Activated naive CD4-positive, alpha-beta T cell treated with anti-CD3 and anti-CD28 coated beads, Interleukin-2, amount 50 U/mL, for 72 hours (primary cell): ENCODE measurements around the gene RNF144B. TPM values are rescaled to one million over a fixed set of nuclear protein-coding genes. Genes with fewer than 3 reads are reported as not detected.
A peak's percentile ranks its signal among the peaks of the same experiment; 100 is the strongest.
"Not testable (repeated sequence)": the region's sequence is repeated elsewhere in the genome, so short reads cannot be mapped to it uniquely, and the experiment has no call there.

Experiments
- ATAC-seq, 2 donors: fragments of 150-1000 bp; cut with Tn5 transposase; 2 replicates each; pipeline ENCODE4 v1.10.0; 2021; ENCODE audit warnings: mild to moderate bottlenecking in 2 of 2, moderate library complexity in 2 of 2
- DNase-seq, 2 donors: peaks; one replicate each; pipeline ENCODE4 v3.0.0; 2021 to 2022; ENCODE audit warnings: low spot score in 2 of 2
- H3K27ac Mint-ChIP-seq, 2 donors: one replicate each; pipeline ENCODE4 v1.8.0; 2022; ENCODE audit warnings: mild to moderate bottlenecking in 2 of 2, mixed read lengths in 2 of 2
- H3K36me3 Mint-ChIP-seq, 2 donors: one replicate each; pipeline ENCODE4 v1.8.0; 2022; ENCODE audit warnings: mixed read lengths in 2 of 2
- H3K9me3 Mint-ChIP-seq, 2 donors: one replicate each; pipeline ENCODE4 v1.8.0; 2022; ENCODE audit warnings: mixed read lengths in 2 of 2
- total RNA-seq, 2 donors: library from RNA; stranded (reverse); gene quantifications; one replicate each; pipeline ENCODE4 v1.2.3, GENCODE V29; 2022

Gene RNF144B
- total RNA-seq, 2 donors from 2014 or later = 0.91 to 0.95 TPM

GRCh38 chr6:18393698-18394097, 6.5 kb downstream of the RNF144B start:
- DNase-seq = no peak
- Mint-ChIP-seq H3K9me3 (no peaks in the 10 kb centered on the region), H3K27ac (no peak overlapping the region), H3K36me3 (no peaks in the 10 kb centered on the region)
- ATAC-seq = peak in 1 of 2 donors; percentile 51

GRCh38 chr6:18395177-18395855, 8.2 kb downstream of the RNF144B start:
- DNase-seq (no peak), ATAC-seq (no peak)
- H3K27ac Mint-ChIP-seq = no peak overlapping the region
- H3K9me3 Mint-ChIP-seq = no peaks in the 10 kb centered on the region
- no peaks in the 10 kb centered on the region for H3K36me3 Mint-ChIP-seq

- H3K36me3 Mint-ChIP-seq = no peaks in the 10 kb centered on the region
Observed at GRCh38 chr6:18395856-18396197, 8.7 kb downstream of the RNF144B start.

GRCh38 chr6:18397701-18398100, 10.6 kb downstream of the RNF144B start:
- no peaks in the 10 kb centered on the region for H3K9me3 Mint-ChIP-seq
- H3K36me3 Mint-ChIP-seq = peaks cover 0 to 5% of the 10 kb centered on the region in 2 donors
- DNase-seq (no peak), ATAC-seq (no peak)
- H3K27ac Mint-ChIP-seq = no peak overlapping the region

More at GRCh38 chr6:18395856-18396197, 8.7 kb downstream of the RNF144B start:
- no peak for DNase-seq
- H3K9me3 Mint-ChIP-seq = no peaks in the 10 kb centered on the region
- H3K27ac Mint-ChIP-seq = no peak overlapping the region
- ATAC-seq = no peak

GRCh38 chr6:18398225-18398624, 11.1 kb downstream of the RNF144B start:
- not testable (repeated sequence) for H3K9me3 Mint-ChIP-seq, H3K36me3 Mint-ChIP-seq, H3K27ac Mint-ChIP-seq, ATAC-seq, DNase-seq

GRCh38 chr6:18400831-18401446, 13.8 kb downstream of the RNF144B start:
- no peak for DNase-seq
- ATAC-seq = peak; percentile 50 to 77
- Mint-ChIP-seq H3K9me3 (peaks cover 0 to 1% of the 10 kb centered on the region in 2 donors), H3K36me3 (peaks cover 10 to 11% of the 10 kb centered on the region in 2 donors), H3K27ac (peak overlapping the region; percentile 47 to 76)

- H3K27ac Mint-ChIP-seq, DNase-seq: not testable (repeated sequence)
- peaks cover 11 to 12% of the 10 kb centered on the region in 2 donors for H3K36me3 Mint-ChIP-seq
Observed at GRCh38 chr6:18404965-18405364, 17.8 kb downstream of the RNF144B start.

GRCh38 chr6:18405477-18406293, 18.5 kb downstream of the RNF144B start:
- ATAC-seq (peak; percentile 41 to 49), DNase-seq (no peak)
- H3K9me3 Mint-ChIP-seq = peaks cover 0 to 5% of the 10 kb centered on the region in 2 donors
- H3K36me3 Mint-ChIP-seq = peaks cover 11 to 17% of the 10 kb centered on the region in 2 donors
- H3K27ac Mint-ChIP-seq = no peak overlapping the region

More at GRCh38 chr6:18404965-18405364, 17.8 kb downstream of the RNF144B start:
- not testable (repeated sequence) for ATAC-seq, H3K9me3 Mint-ChIP-seq

GRCh38 chr6:18406955-18407749, 20.0 kb downstream of the RNF144B start:
- ATAC-seq (peak in 1 of 2 donors; percentile 14), DNase-seq (no peak)
- peaks cover 11 to 14% of the 10 kb centered on the region in 2 donors for H3K36me3 Mint-ChIP-seq
- H3K27ac Mint-ChIP-seq = no peak overlapping the region
- peaks cover 0 to 5% of the 10 kb centered on the region in 2 donors for H3K9me3 Mint-ChIP-seq

GRCh38 chr6:18409602-18410001, 22.5 kb downstream of the RNF144B start:
- not testable (repeated sequence) for H3K27ac Mint-ChIP-seq, H3K36me3 Mint-ChIP-seq, ATAC-seq, H3K9me3 Mint-ChIP-seq, DNase-seq

- Mint-ChIP-seq H3K36me3 (peaks cover 0 to 7% of the 10 kb centered on the region in 2 donors), H3K27ac (no peak overlapping the region), H3K9me3 (peaks cover under 1 to 6% of the 10 kb centered on the region in 2 donors)
- DNase-seq (no peak), ATAC-seq (no peak)
Observed at GRCh38 chr6:18410412-18410811, 23.3 kb downstream of the RNF144B start.

- peaks cover 0 to 19% of the 10 kb centered on the region in 2 donors for H3K36me3 Mint-ChIP-seq
- ATAC-seq = no peak
- no peak for DNase-seq
- H3K9me3 Mint-ChIP-seq = peaks cover 4 to 5% of the 10 kb centered on the region in 2 donors
- H3K27ac Mint-ChIP-seq = no peak overlapping the region
Observed at GRCh38 chr6:18412068-18412467, 24.9 kb downstream of the RNF144B start.

GRCh38 chr6:18412644-18413043, 25.5 kb downstream of the RNF144B start:
- no peak overlapping the region for H3K27ac Mint-ChIP-seq
- no peak for ATAC-seq
- peaks cover 0 to 19% of the 10 kb centered on the region in 2 donors for H3K36me3 Mint-ChIP-seq

GRCh38 chr6:18413381-18413780, 26.2 kb downstream of the RNF144B start:
- ATAC-seq (no peak), DNase-seq (no peak)
- no peak overlapping the region for H3K27ac Mint-ChIP-seq
- H3K9me3 Mint-ChIP-seq = peaks cover 4 to 5% of the 10 kb centered on the region in 2 donors
- H3K36me3 Mint-ChIP-seq = peaks cover 0 to 19% of the 10 kb centered on the region in 2 donors

More at GRCh38 chr6:18412644-18413043, 25.5 kb downstream of the RNF144B start:
- no peak for DNase-seq
- H3K9me3 Mint-ChIP-seq = peaks cover 4 to 5% of the 10 kb centered on the region in 2 donors

- no peak for ATAC-seq
- Mint-ChIP-seq H3K36me3 (peaks cover 0 to 19% of the 10 kb centered on the region in 2 donors), H3K27ac (no peak overlapping the region), H3K9me3 (peaks cover 4 to 5% of the 10 kb centered on the region in 2 donors)
- no peak for DNase-seq
Observed at GRCh38 chr6:18414116-18414515, 27.0 kb downstream of the RNF144B start.

GRCh38 chr6:18415207-18415606, 28.1 kb downstream of the RNF144B start:
- DNase-seq = no peak
- Mint-ChIP-seq H3K27ac (no peak overlapping the region), H3K36me3 (peaks cover 0 to 15% of the 10 kb centered on the region in 2 donors), H3K9me3 (peaks cover 4 to 5% of the 10 kb centered on the region in 2 donors)
- ATAC-seq = no peak
